Endodermal cell (in vitro differentiated cells): ENCODE results near the gene SPAG9. TPM values are rescaled to one million over a fixed set of nuclear protein-coding genes. Genes with fewer than 3 reads are reported as not detected.

Source experiments
- DNase-seq: peaks from one replicate; pipeline ENCODE4 v3.0.0-alpha.2; 2017
- H3K27ac ChIP-seq: 2 replicates; pipeline ENCODE4 v1.5.1; 2013; ENCODE audit warnings: mild to moderate bottlenecking, low read depth, low read length, moderate library complexity
- H3K27me3 ChIP-seq: 2 replicates; pipeline ENCODE4 v1.6.1; 2013; ENCODE audit warnings: mild to moderate bottlenecking, low read length, moderate library complexity; ENCODE audit not compliant: insufficient read depth, control insufficient read depth, poor library complexity, severe bottlenecking
- H3K36me3 ChIP-seq: 2 replicates; pipeline ENCODE4 v1.7.0; 2013; ENCODE audit warnings: mild to moderate bottlenecking, low read length, moderate library complexity; ENCODE audit not compliant: control insufficient read depth, insufficient read depth
- H3K4me1 ChIP-seq: one replicate; pipeline ENCODE4 v1.7.0; 2013; ENCODE audit warnings: low read length; ENCODE audit not compliant: control insufficient read depth, insufficient read depth
- H3K4me3 ChIP-seq: 2 replicates; pipeline ENCODE4 v1.5.1; 2013; ENCODE audit warnings: mild to moderate bottlenecking, low read length, moderate library complexity
- H3K9ac ChIP-seq: 2 replicates; pipeline ENCODE4 v1.6.1; 2013; ENCODE audit warnings: mild to moderate bottlenecking, low read length, moderate library complexity; ENCODE audit not compliant: poor library complexity, severe bottlenecking; ENCODE audit errors: extremely low read depth
- H3K9me3 ChIP-seq: 2 replicates; pipeline ENCODE4 v1.6.1; 2013; ENCODE audit warnings: mild to moderate bottlenecking, low read length, moderate library complexity; ENCODE audit not compliant: control insufficient read depth
- H3K27ac Mint-ChIP-seq: 2 replicates; pipeline ENCODE4 v1.8.0; 2020; ENCODE audit warnings: mixed read lengths
- H3K27me3 Mint-ChIP-seq: 2 replicates; pipeline ENCODE4 v1.8.0; 2021; ENCODE audit warnings: mild to moderate bottlenecking, mixed read lengths; ENCODE audit not compliant: insufficient read depth
- H3K36me3 Mint-ChIP-seq: 2 replicates; pipeline ENCODE4 v1.8.0; 2020; ENCODE audit warnings: low read depth, mixed read lengths
- H3K4me1 Mint-ChIP-seq: 2 replicates; pipeline ENCODE4 v1.8.0; 2020; ENCODE audit warnings: mixed read lengths
- H3K4me3 Mint-ChIP-seq: 2 replicates; pipeline ENCODE4 v1.8.0; 2020; ENCODE audit warnings: mild to moderate bottlenecking, moderate library complexity, mixed read lengths
- H3K9me3 Mint-ChIP-seq: 2 replicates; pipeline ENCODE4 v1.8.0; 2020; ENCODE audit warnings: mild to moderate bottlenecking, mixed read lengths
- WGBS, 2 experiments: methylation state at CpG; one replicate each; pipeline versions ENCODE4 v1.1.5 to v1.1.7; 2013; ENCODE audit warnings: missing lambda C conversion rate in 2 of 2, mixed read lengths in 1 of 2; ENCODE audit not compliant: insufficient coverage in 1 of 2, insufficient read length in 1 of 2; 5-methylcytosine and 5-hydroxymethylcytosine counted together
- total RNA-seq, 2 donors: library from RNA; stranded (reverse); fragmentation: NEBNext Ultra II Directional in 1 of 2; extraction: Animal tissue kit (Norgen Biotek cat#: 25700) in 1 of 2; gene quantifications; 2 replicates in 1 of 2; 3 replicates in 1 of 2; pipeline ENCODE4 v1.2.1, GENCODE V29; 2021
- TF ChIP-seq, protein P1 (sequence below): fragments of 200-600 bp; sonication (generic); conservative IDR thresholded peaks from 2 replicates; pipeline ENCODE4 v1.5.0; 2021; ENCODE audit warnings: antibody characterized with exemption, mild to moderate bottlenecking

Gene SPAG9
- total RNA-seq, 2 donors from 2014 or later = 64.8 to 77.7 TPM

DNA sequence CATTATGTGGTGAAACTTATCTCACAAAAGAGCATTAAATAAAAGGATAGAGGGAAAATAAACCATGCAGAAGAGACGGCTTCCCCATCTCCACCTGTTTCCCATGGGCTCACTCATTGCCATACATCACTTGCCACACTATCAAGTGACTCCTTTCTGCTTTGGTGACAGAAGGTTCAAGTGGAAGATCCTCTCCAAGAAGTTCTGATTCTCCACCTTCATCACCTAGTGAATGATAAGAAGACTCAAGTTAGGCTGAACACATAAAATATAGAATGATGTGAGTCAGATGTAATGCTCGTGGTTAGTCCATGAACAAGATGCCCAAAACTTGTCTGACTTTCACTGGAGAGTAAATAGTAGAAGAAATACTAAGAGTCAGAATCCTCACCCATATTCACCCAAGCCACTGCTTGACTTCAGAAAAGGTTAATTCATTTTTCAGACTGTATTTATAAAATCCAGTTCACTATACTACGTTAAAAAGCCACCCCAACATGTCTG is 154.5 kb downstream of the SPAG9 start:
- no peaks in the 10 kb centered on the region for H3K9me3 Mint-ChIP-seq
- H3K36me3 Mint-ChIP-seq = peaks cover 42% of the 10 kb centered on the region
- H3K9me3 ChIP-seq = no peaks in the 10 kb centered on the region
- no peak overlapping the region for H3K9ac ChIP-seq
- no peak for DNase-seq
- no peaks in the 10 kb centered on the region for H3K4me1 ChIP-seq
- peaks cover 4% of the 10 kb centered on the region for H3K4me1 Mint-ChIP-seq
- no peak overlapping the region for H3K4me3 Mint-ChIP-seq
- peaks cover 78% of the 10 kb centered on the region for H3K36me3 ChIP-seq
- no peak overlapping the region for H3K27ac Mint-ChIP-seq
- no peaks in the 10 kb centered on the region for H3K27me3 Mint-ChIP-seq
- TF ChIP-seq, protein P1, sequence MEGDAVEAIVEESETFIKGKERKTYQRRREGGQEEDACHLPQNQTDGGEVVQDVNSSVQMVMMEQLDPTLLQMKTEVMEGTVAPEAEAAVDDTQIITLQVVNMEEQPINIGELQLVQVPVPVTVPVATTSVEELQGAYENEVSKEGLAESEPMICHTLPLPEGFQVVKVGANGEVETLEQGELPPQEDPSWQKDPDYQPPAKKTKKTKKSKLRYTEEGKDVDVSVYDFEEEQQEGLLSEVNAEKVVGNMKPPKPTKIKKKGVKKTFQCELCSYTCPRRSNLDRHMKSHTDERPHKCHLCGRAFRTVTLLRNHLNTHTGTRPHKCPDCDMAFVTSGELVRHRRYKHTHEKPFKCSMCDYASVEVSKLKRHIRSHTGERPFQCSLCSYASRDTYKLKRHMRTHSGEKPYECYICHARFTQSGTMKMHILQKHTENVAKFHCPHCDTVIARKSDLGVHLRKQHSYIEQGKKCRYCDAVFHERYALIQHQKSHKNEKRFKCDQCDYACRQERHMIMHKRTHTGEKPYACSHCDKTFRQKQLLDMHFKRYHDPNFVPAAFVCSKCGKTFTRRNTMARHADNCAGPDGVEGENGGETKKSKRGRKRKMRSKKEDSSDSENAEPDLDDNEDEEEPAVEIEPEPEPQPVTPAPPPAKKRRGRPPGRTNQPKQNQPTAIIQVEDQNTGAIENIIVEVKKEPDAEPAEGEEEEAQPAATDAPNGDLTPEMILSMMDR = no peak
- no peak overlapping the region for H3K4me3 ChIP-seq
- no peaks in the 10 kb centered on the region for H3K27me3 ChIP-seq
- WGBS, 2 experiments = 86 to 90% methylated on average over 2 to 3 of the region's 3 CpGs
- no peak overlapping the region for H3K27ac ChIP-seq

DNA sequence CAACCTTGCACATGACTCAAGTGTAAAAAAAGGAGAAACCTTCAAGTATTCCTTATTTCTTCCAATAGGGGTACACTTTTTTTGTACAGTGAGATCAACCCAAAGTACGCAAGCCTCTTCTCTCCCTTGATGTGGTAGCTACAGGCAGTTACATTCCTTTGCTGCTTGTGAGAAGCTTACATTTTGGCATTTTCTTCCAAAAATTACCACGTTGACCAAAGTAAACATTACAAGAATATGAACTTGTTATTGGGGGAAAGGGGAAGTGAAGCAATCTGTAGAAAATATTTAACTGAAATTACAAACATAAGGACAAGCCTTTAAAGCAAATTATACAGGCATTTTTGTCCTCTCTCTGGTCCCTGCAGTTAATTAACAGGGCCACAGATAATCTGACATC is 157.5 kb downstream of the SPAG9 start:
- TF ChIP-seq, protein P1 = no peak
- 96 to 100% methylated on average over 1 of the region's 2 CpGs for WGBS, 2 experiments
- H3K9me3 ChIP-seq = no peaks in the 10 kb centered on the region

DNA sequence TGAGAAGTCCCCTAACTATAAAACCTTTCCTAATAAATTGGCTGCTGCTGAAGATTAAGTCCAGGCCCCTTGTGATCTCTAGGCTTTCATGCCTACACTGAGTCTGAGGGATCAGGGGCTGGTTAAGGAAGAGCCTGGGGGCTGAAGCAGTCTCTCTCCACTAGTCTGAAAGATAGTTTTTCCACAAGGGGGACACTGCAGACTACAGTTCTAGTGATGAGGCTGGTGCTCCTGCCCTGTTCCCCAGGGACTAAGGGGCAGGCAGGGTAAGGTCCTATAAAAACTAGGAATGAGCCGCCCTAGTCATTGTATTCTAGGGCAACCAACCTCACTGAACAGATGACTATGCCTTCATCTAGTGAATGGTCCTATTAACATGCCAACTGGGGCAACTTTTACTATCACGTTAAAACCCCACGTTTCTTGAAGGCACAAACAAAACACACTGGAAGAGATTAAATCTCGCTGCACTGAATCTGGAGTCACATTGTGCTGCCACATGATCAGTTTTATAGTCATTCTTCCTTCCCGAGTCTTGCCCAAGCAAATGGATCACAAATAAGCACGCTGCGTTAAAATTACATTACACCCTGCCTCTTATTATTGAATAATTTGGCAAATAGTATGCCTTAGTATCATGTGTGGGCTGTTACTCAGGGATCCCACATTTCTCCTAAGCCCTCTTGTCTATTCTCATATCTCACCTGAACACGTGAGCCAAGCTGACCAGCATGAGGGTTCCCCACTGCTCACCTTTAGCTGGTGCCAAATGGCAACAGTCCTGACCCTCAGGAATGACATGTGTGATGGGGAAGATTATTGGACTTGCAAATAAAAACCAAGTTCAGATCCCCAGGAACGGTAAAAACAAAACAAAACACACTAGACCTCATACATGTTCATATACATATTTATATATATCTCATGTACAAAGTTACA is 159.1 kb downstream of the SPAG9 start:
- Histone ChIP-seq H3K27me3 (no peaks in the 10 kb centered on the region), H3K9ac (no peak overlapping the region), H3K36me3 (peaks cover 45% of the 10 kb centered on the region), H3K27ac (no peak overlapping the region), H3K9me3 (no peaks in the 10 kb centered on the region), H3K4me1 (no peaks in the 10 kb centered on the region), H3K4me3 (no peak overlapping the region)
- Mint-ChIP-seq H3K4me1 (peaks cover 2% of the 10 kb centered on the region), H3K36me3 (peaks cover 22% of the 10 kb centered on the region), H3K27ac (no peak overlapping the region), H3K4me3 (no peak overlapping the region), H3K27me3 (no peaks in the 10 kb centered on the region), H3K9me3 (no peaks in the 10 kb centered on the region)
- TF ChIP-seq, protein P1 = peak; percentile 21
- WGBS, 2 experiments = 94 to 98% methylated on average over 5 to 8 of the region's 9 CpGs
- DNase-seq = peak; percentile 33

More for the DNA sequence above, 157.5 kb downstream of the SPAG9 start:
- no peak for DNase-seq
- H3K27me3 Mint-ChIP-seq = no peaks in the 10 kb centered on the region
- Histone ChIP-seq H3K36me3 (peaks cover 56% of the 10 kb centered on the region), H3K4me3 (no peak overlapping the region), H3K4me1 (no peaks in the 10 kb centered on the region), H3K9ac (no peak overlapping the region), H3K27ac (no peak overlapping the region), H3K27me3 (no peaks in the 10 kb centered on the region)
- no peak overlapping the region for H3K27ac Mint-ChIP-seq
- peaks cover 4% of the 10 kb centered on the region for H3K4me1 Mint-ChIP-seq
- peaks cover 28% of the 10 kb centered on the region for H3K36me3 Mint-ChIP-seq
- no peaks in the 10 kb centered on the region for H3K9me3 Mint-ChIP-seq
- no peak overlapping the region for H3K4me3 Mint-ChIP-seq
